ENCODE measurements around the gene FOXD4L3.
"Not testable (repeated sequence)": the region's sequence is repeated elsewhere in the genome, so short reads cannot be mapped to it uniquely, and the experiment has no call there.

FOXD4L3 gene

DNA sequence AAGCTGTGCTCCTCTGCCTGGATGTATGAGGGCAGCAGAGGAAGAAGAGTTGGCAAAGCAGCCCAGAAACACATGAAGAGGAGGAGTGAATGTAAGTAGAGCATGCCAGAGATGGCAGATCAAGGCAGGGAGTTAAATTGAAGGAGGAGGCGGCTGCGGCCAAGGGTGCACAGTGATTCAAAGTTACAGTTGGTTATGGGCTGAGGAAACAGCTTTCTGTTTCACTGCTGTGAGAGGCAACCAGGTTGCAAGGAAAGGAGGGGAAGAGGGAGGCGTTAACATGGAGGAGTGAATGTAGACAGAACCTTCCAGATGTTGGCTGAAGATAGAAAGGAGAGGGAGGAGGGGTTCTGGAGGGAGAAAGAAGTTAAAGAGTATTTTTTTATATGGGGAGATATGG lies 33.3 kb downstream of the FOXD4L3 start:
- not testable (repeated sequence) for H3K4me3 ChIP-seq (ENCODE audit: low read length); H4K20me1 ChIP-seq (ENCODE audit: control insufficient read depth, insufficient read depth, low read depth, low read length); H3K4me2 ChIP-seq (ENCODE audit: low read length); H3K9me3 ChIP-seq (ENCODE audit: control insufficient read depth, insufficient read depth, low read length); H3K36me3 ChIP-seq (ENCODE audit: control insufficient read depth, low read length); H3K9me2 ChIP-seq (replicated peaks; ENCODE audit: control insufficient read depth, low read length); H3K27ac ChIP-seq (ENCODE audit: low read depth, low read length); H3K4me1 ChIP-seq (ENCODE audit: control insufficient read depth, low read length); H3K27me3 ChIP-seq (ENCODE audit: control insufficient read depth, low read length); H3K79me2 ChIP-seq (ENCODE audit: control insufficient read depth, low read length); H3F3A ChIP-seq (ENCODE audit: control insufficient read depth, insufficient read depth)

DNA sequence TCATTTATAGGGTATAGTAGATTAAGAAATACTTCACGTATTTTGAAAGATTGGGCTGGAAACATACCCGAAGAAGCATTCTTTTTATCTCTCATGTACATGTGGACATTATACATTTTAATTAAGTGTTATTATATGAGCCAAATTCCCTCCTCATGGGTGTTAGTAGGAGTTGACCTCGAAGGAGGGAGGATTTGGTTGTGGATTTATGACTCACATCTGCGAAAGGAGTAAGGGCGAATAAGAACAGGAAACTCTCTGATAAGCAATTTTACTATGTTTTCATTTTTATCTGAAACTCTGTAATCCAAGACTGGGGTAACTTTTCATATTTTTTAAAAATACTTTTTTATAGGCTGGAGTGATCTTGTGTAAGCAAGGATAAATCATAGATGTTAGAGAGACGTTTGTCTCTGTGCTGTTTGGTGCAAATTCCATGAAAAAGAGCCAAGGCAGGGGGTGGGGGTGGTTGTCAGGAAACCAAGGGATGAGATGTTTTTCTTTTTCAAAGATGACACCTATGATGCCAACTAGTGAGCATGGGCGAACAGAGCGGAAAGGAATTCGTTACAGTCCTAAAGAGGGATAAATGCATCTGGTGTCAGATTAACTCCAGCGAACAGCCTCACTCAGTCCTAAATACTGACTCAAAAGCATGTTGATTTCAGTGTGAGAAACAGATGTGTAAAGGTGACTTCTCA lies 34.1 kb downstream of the FOXD4L3 start:
- not testable (repeated sequence) for H3K36me3 ChIP-seq (ENCODE audit: control insufficient read depth, low read length); H3K27ac ChIP-seq (ENCODE audit: low read depth, low read length); H3K4me3 ChIP-seq (ENCODE audit: low read length); H3K4me1 ChIP-seq (ENCODE audit: control insufficient read depth, low read length); H3K79me2 ChIP-seq (ENCODE audit: control insufficient read depth, low read length); H3K9me3 ChIP-seq (ENCODE audit: control insufficient read depth, insufficient read depth, low read length); H3K4me2 ChIP-seq (ENCODE audit: low read length); H4K20me1 ChIP-seq (ENCODE audit: control insufficient read depth, insufficient read depth, low read depth, low read length); H3K27me3 ChIP-seq (ENCODE audit: control insufficient read depth, low read length); H3K9me2 ChIP-seq (replicated peaks; ENCODE audit: control insufficient read depth, low read length); H3F3A ChIP-seq (ENCODE audit: control insufficient read depth, insufficient read depth)

GRCh38 chr9:68338000-68338399 lies 35.3 kb downstream of the FOXD4L3 start:
- not testable (repeated sequence) for H3K4me2 ChIP-seq (ENCODE audit: low read length); H3K4me1 ChIP-seq (ENCODE audit: control insufficient read depth, low read length); H4K20me1 ChIP-seq (ENCODE audit: control insufficient read depth, insufficient read depth, low read depth, low read length); H3K27me3 ChIP-seq (ENCODE audit: control insufficient read depth, low read length); H3K79me2 ChIP-seq (ENCODE audit: control insufficient read depth, low read length); H3K27ac ChIP-seq (ENCODE audit: low read depth, low read length); H3F3A ChIP-seq (ENCODE audit: control insufficient read depth, insufficient read depth); H3K9me3 ChIP-seq (ENCODE audit: control insufficient read depth, insufficient read depth, low read length); H3K4me3 ChIP-seq (ENCODE audit: low read length); H3K36me3 ChIP-seq (ENCODE audit: control insufficient read depth, low read length); H3K9me2 ChIP-seq (replicated peaks; ENCODE audit: control insufficient read depth, low read length)

DNA sequence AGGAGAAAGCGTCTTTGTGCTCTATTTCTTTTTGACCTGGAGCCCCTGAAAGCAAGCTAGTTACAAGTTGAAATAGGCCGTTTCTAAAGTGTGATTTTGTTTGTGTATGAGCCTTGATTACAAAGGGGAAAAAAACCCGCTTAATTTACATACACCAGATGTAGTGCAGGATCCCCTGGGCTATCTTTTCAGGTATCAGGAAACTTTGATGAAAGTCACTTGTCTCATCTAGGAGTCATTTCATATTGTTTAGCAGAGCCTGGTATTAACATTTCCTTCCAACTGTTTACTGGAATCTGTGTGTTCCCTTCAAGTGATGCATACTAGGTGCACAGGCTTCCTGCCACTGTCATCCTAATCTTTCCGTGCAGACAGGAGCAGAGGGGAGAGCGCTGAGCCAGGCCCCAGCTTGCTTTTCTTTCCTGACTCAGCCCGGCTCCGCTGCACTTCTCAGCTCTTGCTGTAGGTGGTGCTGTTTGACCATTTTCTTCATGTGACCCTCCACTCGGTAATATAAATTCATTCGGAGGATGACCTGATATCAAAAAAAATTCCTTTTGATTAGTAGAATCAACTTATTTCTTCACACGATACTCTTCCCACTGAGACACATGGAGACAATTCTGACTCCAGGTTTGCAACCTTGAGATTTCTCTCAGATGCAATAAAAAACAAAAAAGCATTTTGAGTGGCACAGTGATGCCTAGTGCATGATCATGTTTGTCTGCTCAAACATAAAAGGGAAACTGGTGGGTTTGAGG lies 39.8 kb downstream of the FOXD4L3 start:
- not testable (repeated sequence) for H3K79me2 ChIP-seq (ENCODE audit: control insufficient read depth, low read length); H3F3A ChIP-seq (ENCODE audit: control insufficient read depth, insufficient read depth); H3K4me1 ChIP-seq (ENCODE audit: control insufficient read depth, low read length); H3K4me3 ChIP-seq (ENCODE audit: low read length); H3K4me2 ChIP-seq (ENCODE audit: low read length); H4K20me1 ChIP-seq (ENCODE audit: control insufficient read depth, insufficient read depth, low read depth, low read length); H3K27ac ChIP-seq (ENCODE audit: low read depth, low read length); H3K27me3 ChIP-seq (ENCODE audit: control insufficient read depth, low read length); H3K9me2 ChIP-seq (replicated peaks; ENCODE audit: control insufficient read depth, low read length); H3K9me3 ChIP-seq (ENCODE audit: control insufficient read depth, insufficient read depth, low read length); H3K36me3 ChIP-seq (ENCODE audit: control insufficient read depth, low read length)

DNA sequence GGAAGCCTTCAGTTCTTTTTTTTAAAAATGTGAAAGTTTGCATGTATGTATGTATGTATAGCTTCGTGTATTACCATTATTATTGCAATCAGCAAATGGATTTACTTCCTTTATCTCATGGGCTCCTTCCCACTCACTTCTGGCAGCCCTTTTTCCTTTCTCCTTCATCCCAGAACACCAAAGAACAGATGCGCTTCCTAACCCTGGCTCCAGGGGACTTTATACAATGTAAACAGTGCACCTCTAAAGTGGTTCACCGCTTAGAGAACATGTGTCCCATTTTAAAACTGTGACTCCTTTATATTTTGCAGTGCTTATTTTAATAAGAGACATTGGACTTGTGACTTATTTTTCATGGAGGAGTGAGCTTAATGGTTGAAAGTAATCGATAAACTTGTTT lies 40.6 kb downstream of the FOXD4L3 start:
- H3K4me2 ChIP-seq (ENCODE audit: low read length); H3K9me2 ChIP-seq (replicated peaks; ENCODE audit: control insufficient read depth, low read length); H3K36me3 ChIP-seq (ENCODE audit: control insufficient read depth, low read length); H3K27ac ChIP-seq (ENCODE audit: low read depth, low read length); H3K9me3 ChIP-seq (ENCODE audit: control insufficient read depth, insufficient read depth, low read length); H3K4me3 ChIP-seq (ENCODE audit: low read length); H4K20me1 ChIP-seq (ENCODE audit: control insufficient read depth, insufficient read depth, low read depth, low read length); H3K4me1 ChIP-seq (ENCODE audit: control insufficient read depth, low read length); H3K79me2 ChIP-seq (ENCODE audit: control insufficient read depth, low read length); H3K27me3 ChIP-seq (ENCODE audit: control insufficient read depth, low read length); H3F3A ChIP-seq (ENCODE audit: control insufficient read depth, insufficient read depth): not testable (repeated sequence)

GRCh38 chr9:68343992-68344391 lies 41.3 kb downstream of the FOXD4L3 start:
- not testable (repeated sequence) for H3K36me3 ChIP-seq (ENCODE audit: control insufficient read depth, low read length); H3K27me3 ChIP-seq (ENCODE audit: control insufficient read depth, low read length); H3F3A ChIP-seq (ENCODE audit: control insufficient read depth, insufficient read depth); H3K4me1 ChIP-seq (ENCODE audit: control insufficient read depth, low read length); H3K27ac ChIP-seq (ENCODE audit: low read depth, low read length); H4K20me1 ChIP-seq (ENCODE audit: control insufficient read depth, insufficient read depth, low read depth, low read length); H3K79me2 ChIP-seq (ENCODE audit: control insufficient read depth, low read length); H3K9me2 ChIP-seq (replicated peaks; ENCODE audit: control insufficient read depth, low read length); H3K9me3 ChIP-seq (ENCODE audit: control insufficient read depth, insufficient read depth, low read length); H3K4me3 ChIP-seq (ENCODE audit: low read length); H3K4me2 ChIP-seq (ENCODE audit: low read length)

DNA sequence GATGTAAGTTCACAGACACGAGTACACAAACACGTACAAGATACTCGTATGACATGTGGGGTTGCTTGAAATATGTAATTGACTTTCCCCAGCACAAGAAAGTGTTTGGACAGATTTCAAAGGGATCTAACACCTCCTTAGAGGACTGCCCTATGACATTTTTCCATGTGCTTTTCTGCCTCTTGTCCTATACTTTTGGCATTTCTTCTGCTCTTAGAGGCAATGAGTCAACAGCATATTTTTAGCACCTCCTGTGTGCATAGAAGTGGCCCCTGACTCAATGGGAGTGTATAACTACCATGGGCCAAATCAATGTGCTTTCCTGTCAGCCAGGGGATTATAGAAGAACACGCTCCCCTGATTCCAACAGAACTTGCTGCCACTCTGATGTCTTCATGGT lies 49.0 kb downstream of the FOXD4L3 start:
- H3K4me1 ChIP-seq (ENCODE audit: control insufficient read depth, low read length); H3F3A ChIP-seq (ENCODE audit: control insufficient read depth, insufficient read depth); H3K79me2 ChIP-seq (ENCODE audit: control insufficient read depth, low read length); H4K20me1 ChIP-seq (ENCODE audit: control insufficient read depth, insufficient read depth, low read depth, low read length); H3K9me2 ChIP-seq (replicated peaks; ENCODE audit: control insufficient read depth, low read length); H3K36me3 ChIP-seq (ENCODE audit: control insufficient read depth, low read length); H3K27me3 ChIP-seq (ENCODE audit: control insufficient read depth, low read length); H3K4me3 ChIP-seq (ENCODE audit: low read length); H3K27ac ChIP-seq (ENCODE audit: low read depth, low read length); H3K9me3 ChIP-seq (ENCODE audit: control insufficient read depth, insufficient read depth, low read length); H3K4me2 ChIP-seq (ENCODE audit: low read length): not testable (repeated sequence)

All from DOHH2 (cell line).